GM23248 (cell line): ENCODE data around the gene NUP93.

Experiments used
- EZH2 ChIP-seq: fragments of 200-600 bp; sonication (generic); IDR thresholded peaks from 2 replicates; pipeline ENCODE4 v1.6.1; 2018; ENCODE audit warnings: antibody characterized with exemption, mild to moderate bottlenecking; ENCODE audit not compliant: insufficient read depth, poor library complexity, severe bottlenecking
- EZH2phosphoT487 ChIP-seq: fragments of 200-600 bp; sonication (generic); IDR thresholded peaks from 2 replicates; pipeline ENCODE4 v1.6.1; 2018; ENCODE audit warnings: antibody characterized with exemption, moderate library complexity, mild to moderate bottlenecking, low read depth; ENCODE audit not compliant: insufficient read depth

DNA sequence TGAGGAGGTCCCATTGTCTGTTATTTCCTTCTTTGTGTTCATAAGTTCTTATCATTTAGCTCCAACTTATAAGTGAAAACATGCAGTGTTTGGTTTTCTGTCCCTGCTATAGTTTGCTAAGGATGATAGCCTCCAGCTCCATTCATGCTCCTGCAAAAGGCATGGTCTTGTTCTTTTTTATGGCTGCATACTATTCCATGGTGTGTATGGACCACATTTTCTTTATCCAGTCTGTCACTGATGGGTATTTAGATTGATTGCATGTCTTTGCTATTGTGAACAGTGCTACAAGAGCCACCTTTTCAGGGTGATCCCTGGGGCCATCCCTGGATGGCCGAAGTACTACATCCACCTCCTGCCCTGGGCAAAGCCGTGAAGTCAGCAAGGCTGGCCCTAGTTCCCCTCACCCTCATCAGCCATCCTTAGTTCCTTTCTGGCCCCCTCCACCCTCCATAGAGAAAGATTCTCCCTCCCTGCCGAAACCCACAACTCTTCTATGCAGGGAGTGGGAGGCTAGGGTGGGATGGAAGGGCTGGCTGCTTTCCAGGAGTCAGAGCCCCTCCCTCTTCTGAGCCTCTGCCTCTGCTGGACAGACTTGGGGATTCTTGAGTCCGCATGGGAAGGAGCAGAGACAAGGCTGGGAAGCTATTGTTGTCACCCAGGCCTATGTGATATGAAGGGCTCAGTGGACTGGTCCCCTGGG is 39.4 kb upstream of the NUP93 start:
- TF ChIP-seq EZH2, result no peak
- TF ChIP-seq EZH2phosphoT487, result no peak
